ENCODE results near the gene SRD5A3.

GRCh38 chr4:55345980-55346850, at the start of gene SRD5A3:
- no peak for TF ChIP-seq NFIC (IDR thresholded peaks at IDR 0.05; ENCODE audit: low read depth, low read length)
- TF ChIP-seq ZNF207 (IDR thresholded peaks at IDR 0.05; ENCODE audit: borderline replicate concordance) = no peak; the same call in 1 of the 2 replicates
- TF ChIP-seq, protein P1, sequence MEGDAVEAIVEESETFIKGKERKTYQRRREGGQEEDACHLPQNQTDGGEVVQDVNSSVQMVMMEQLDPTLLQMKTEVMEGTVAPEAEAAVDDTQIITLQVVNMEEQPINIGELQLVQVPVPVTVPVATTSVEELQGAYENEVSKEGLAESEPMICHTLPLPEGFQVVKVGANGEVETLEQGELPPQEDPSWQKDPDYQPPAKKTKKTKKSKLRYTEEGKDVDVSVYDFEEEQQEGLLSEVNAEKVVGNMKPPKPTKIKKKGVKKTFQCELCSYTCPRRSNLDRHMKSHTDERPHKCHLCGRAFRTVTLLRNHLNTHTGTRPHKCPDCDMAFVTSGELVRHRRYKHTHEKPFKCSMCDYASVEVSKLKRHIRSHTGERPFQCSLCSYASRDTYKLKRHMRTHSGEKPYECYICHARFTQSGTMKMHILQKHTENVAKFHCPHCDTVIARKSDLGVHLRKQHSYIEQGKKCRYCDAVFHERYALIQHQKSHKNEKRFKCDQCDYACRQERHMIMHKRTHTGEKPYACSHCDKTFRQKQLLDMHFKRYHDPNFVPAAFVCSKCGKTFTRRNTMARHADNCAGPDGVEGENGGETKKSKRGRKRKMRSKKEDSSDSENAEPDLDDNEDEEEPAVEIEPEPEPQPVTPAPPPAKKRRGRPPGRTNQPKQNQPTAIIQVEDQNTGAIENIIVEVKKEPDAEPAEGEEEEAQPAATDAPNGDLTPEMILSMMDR (IDR thresholded peaks at IDR 0.05 in 2 of 3, conservative IDR thresholded peaks at IDR 0.05 in 1 of 3; ENCODE audit: control insufficient read depth in 2 of 3, extremely low read depth in 1 of 3, insufficient read depth in 1 of 3, low read depth in 3 of 3, low read length in 3 of 3) = peak; percentile 77 to 86 (median 84)
- peak; percentile 74 for TF ChIP-seq RAD21 (IDR thresholded peaks at IDR 0.05; ENCODE audit: insufficient read depth, low read depth, low read length)
- TF ChIP-seq MAX (IDR thresholded peaks at IDR 0.05; ENCODE audit: low read depth, low read length) = peak; percentile 26; the same call in 1 of the 2 replicates

All from GM12878 (cell line).